NCI-H2196 treated with DMSO at 0.1 percent for 48 hours (cell line): ENCODE results near the gene ZNF740.

ENCODE experiments used
- DNase-seq: peaks from one replicate; lab custom pipeline; 2025; ENCODE audit not compliant: unreplicated experiment; lab: John Stamatoyannopoulos, UW

Gene ZNF740

DNA sequence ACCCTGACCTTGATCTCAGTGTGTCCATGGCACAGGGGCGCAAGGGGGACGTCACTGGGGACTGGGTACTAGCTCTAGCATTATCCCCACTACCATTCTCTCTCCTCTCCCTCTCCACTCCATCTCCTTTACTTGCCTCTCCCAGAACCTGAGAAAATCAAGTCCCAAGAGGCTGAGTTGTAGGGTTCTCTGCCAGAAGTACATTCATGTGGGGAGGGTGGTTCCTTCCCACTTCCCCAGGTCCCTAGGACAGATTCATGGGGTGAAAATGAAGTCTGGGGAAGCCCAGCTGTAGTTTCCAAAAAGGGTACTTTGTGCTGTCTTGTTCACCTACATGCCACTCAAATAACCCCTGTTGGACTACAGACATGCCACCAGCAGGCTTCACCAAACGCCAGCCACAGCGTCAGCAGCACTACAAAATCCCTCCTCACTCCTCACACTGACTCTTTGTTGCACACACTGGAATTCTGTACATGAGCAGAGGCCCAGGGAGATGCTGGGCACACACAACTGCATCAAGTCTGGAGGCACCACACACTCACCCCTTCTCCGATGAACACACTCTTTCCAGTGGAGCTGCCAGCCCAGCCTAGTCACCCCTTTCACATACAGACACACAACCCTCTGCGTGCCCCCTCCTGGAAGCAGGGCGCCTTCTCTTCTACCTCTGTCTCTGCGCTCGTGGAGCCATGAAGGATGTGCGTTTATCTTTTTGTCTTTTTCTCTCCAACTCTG is 44.5 kb downstream of the ZNF740 start:
- DNase-seq, result no peak

GRCh38 chr12:53225635-53226424 is 45.3 kb downstream of the ZNF740 start:
- DNase-seq, result no peak

GRCh38 chr12:53226815-53227214 is 46.3 kb downstream of the ZNF740 start:
- no peak for DNase-seq

GRCh38 chr12:53227341-53227740 is 46.8 kb downstream of the ZNF740 start:
- no peak for DNase-seq

- no peak for DNase-seq
These were observed 47.3 kb downstream of the ZNF740 start for GRCh38 chr12:53227836-53228235.

GRCh38 chr12:53229454-53229853 is 48.9 kb downstream of the ZNF740 start:
- DNase-seq, result no peak

DNA sequence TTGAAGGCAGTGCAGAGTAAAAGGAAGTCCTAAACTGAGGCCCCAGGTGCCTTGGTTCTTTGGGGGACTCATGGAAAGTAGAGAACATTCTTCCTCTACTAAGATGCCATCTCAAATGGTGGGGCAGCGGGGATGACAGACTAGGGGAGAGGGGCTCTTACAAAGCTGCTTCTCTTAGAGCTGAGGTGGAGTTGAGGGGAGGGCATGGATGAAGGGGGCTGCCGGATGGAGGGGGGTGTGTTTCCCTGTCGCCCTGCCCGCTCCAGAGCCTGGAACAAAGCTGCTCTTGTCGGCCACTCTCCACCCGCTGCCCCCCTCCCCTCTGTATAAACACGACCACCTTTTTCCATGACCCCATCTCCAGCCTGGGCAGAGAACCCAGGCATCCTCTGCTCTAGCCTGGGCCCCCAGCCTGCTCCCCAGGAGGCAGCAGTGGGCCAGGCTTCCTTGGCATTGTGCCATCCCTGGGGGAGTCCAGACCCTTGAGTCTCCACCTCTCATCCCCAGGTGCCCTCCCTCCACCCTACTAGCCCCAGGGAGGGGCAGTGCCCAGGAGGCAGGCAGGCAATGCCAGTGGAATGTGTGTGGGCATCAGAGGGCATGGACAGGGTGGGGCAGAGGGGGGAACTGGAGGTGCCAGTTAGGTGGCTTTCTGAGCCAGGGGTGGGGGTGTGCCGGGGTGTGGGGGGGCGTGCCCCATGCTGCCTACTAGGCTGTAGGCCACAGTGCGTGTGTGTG is 49.8 kb downstream of the ZNF740 start:
- DNase-seq, result no peak

GRCh38 chr12:53231671-53231920 is 51.1 kb downstream of the ZNF740 start:
- DNase-seq, result no peak

DNA sequence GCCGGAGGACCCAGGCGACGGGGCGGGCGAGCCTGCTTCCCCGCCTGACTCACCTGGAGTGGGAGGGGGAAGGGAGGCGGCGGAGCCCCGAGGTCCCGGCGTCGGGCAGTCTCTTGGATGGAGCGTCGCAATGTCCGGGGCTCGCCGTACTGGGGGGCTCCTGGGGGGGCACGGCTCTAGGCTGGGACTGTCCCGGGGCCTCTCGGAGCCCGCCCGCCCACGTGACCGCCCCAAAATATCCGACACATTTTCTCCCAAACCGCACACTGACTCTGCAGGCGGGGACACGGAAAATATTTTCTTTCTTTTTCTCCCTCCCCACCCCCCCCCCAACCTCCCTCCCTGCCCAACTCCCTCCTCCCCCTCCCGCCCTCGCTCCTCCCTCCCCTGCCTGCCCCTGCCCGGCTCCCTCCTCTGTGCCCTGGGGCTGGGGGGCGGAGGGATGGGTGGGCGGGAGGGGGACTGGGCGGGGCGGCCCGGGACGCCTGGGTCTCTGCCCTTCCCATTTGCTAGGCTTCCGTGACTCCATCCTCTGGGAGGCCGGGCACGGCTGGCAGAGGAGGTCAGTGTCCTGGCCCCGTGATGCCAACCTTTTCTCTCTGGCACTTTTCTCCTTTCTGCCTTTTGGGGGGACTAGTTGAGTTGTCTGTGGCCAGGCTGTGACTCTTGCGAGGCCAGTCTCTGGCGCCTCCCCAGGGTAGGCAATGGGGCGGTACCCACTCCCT is 51.6 kb downstream of the ZNF740 start, which contains the start of gene RARG:
Gene RARG, minus strand, starts transcription at position 289 of the 725 bp plus-strand sequence. CDS start 4,664 bp downstream, outside the sequence.
- DNase-seq, result peak; percentile 56

GRCh38 chr12:53232646-53233461 is 52.3 kb downstream of the ZNF740 start:
- DNase-seq, result no peak

DNA sequence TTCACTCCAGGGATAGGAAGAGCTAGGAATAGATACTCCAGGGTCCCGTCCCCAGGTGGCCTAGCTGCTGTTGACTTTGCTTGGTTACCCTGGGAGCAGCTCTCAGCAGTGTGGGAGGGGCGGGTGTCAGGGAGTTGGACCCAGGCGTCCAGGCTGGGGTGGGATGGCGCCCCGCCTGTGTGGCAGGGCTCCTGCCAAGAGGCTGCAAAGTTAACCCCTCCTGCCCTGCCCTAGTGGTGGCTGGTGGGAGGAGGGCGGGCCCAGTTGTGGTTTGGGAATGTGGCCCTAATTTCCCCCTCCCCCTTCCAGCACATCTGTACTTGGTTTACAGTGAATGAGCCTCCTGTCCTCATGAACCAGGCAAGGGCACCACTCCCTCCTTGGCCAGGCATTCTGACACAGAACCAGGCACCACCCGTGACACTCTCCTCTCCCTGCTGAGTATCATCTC is 53.2 kb downstream of the ZNF740 start:
- DNase-seq, result no peak

DNA sequence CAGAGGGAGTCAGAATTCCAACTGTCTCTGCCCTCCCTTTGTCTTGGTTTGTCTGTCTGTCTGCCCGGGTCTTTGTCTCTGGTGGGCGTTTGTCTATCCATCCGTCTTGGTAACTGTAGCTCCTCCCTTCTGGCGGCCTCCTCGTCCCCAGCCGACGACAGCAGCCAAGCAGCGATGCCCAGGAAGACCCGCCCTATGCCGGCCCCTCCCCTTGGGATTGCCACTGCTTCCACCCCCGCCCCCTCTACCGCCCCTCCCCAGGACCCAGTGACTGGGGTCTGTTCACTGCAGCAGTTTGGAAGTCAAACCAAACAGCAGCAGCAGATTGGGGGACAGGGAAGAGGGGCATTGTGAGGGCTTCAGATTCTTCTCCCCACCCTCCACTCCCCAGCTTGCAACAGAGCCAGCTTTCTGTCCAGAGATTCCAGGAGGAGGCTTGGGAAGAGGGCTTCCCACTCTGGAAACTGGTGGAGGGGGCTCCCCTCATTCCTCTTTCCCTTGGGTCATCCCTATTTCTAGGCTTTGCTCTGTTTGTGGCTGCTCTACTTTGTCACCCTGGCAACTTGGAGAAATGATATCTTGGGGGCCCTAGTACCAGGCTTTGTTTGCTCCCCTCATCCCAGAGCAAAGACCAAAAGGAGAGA is 53.9 kb downstream of the ZNF740 start:
- DNase-seq, result no peak

- DNase-seq, result no peak
These were observed 54.6 kb downstream of the ZNF740 start for GRCh38 chr12:53235164-53235563.

- no peak for DNase-seq
These were observed 55.4 kb downstream of the ZNF740 start for GRCh38 chr12:53235742-53236442.

DNA sequence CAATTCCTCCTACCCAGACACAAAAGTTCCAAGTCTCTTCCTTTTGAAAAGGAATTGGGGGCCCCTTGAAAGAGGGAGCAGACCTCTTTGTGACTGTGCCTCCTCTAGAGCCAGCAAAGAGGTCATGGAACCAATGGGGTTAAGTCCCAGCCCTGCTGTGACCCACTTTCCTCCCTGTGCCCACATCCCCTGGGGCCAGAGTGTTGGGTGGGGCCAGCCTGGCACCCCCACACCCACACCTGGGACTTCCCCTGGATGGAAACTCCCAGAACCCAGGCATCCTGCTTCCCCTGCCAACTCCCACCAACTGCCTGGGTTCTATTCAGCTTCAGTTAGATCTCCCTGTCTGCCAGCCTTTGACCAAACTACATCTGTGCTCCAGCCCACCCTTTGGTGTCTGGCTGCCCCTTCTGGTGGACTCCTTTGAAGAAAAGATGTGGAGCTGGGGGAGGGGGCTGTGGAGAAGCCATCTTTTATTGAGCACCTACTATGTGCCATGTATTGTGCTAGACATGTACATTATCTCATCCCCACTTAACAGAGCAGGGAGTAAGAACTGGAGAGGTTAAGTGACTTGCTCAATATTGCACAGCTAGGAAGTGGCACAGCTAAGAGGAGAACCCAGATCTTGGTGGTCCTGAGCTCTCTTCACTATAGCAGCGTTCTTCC is 56.1 kb downstream of the ZNF740 start:
- DNase-seq, result no peak

DNA sequence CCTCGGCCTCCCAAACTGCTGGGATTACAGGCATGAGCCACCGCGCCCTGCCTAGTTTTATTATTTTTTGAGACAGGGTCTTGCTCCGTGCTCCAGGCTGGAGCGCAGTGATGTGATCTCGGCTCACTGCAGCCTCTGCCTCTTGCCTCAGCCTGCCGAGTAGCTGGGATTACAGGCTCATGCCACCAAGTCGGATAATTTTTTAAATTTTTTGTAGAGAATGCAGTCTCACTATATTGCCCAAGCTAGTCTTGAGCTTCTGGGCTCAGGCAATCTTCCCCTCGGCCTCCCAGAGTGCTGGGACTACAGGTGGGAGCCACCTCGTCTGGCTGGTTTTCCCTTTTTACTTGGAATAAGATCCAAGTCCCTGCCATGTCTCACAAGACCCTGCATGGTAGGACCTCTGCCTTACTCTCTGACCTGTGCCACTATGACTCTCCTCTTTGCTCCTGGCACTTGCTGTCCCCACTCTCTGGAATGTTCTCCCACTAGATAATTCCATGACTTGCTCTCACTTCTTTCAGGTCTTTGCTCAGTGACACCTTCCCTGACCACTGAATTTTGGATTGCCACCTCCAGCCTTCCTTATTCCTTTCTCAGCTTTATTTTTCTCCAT is 59.2 kb downstream of the ZNF740 start:
- no peak for DNase-seq

- DNase-seq, result no peak
These were observed 61.3 kb downstream of the ZNF740 start for GRCh38 chr12:53241623-53242412.
